Measurements from ENCODE around the gene CTAGE1.
"Not testable (repeated sequence)": the region's sequence is repeated elsewhere in the genome, so short reads cannot be mapped to it uniquely, and the experiment has no call there.

Gene CTAGE1

DNA sequence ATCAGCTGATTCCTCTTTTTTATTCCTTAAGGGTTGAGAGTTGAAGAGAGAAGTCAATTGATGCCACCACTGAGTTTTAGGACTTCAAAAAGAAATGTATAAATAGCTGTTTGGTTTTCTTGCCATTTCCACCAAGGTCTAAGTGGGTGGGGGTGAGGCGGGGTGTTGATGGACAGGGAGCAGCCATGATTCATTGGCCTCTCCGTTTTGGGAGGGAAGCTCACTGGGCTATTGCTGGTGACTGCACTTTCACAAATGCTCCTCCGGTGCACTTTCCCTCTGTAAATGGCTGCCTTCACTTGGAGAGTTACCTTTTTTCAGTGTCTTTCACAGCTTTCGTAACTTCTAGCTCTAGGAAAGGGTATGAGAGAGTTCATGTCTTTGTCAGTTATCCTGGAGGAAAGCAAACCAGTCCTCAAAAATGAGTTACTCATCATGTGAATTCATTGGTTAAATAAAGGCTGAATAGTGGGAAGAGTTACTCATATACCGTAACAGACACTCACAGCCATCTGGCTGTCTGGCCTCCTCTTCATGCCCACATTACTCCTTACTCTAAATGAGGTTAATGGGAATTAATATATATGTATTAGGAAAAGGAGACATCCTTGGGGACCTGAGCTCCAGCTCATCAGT is 17.4 kb upstream of the CTAGE1 start:
- peak; percentile 51 for DNase-seq (ENCODE audit: low spot score)

DNA sequence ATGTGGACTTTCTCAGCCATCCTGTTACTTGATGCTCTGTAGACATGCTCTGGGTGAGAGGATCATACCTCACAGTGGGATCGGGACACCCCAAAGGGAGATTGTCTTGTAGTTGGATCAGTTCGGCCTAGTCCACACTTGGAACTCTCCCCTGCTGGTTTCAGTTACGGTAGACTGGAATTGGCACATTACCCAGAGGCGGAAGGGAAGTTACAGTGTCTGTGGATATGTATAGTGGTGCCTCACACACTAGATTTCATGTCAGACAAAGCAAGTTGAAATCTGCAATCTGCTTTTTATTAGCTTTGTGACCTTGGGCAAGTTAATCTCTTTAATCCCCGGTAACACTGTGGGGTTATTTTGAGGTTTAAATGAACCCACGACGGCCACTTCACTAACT is 16.2 kb upstream of the CTAGE1 start:
- peak; percentile 64 for DNase-seq (ENCODE audit: low spot score)

DNA sequence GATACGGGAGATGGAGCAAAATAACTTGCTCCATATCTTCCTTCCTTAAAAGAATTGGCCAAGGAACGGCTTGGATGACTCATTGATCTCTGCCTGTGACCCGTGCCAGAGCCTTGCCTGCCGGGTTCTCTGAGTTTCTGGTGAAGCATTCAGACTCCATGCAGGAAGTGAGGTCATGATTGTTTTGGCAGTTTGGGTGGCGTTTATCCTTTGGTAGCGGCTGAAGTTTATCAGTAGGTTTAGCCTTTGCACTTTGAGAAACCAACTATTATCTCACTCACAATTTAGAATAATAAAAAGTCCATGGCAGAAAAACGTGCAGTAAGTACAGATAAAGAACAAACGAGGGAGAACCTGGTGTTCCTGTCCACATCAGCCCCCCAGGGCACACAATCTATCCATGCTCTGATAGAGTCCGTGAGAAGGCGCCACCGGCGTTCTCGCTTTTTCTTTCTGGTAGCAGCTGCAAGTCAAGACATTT is 15.0 kb upstream of the CTAGE1 start:
- DNase-seq (ENCODE audit: low spot score), result peak; percentile 87

DNA sequence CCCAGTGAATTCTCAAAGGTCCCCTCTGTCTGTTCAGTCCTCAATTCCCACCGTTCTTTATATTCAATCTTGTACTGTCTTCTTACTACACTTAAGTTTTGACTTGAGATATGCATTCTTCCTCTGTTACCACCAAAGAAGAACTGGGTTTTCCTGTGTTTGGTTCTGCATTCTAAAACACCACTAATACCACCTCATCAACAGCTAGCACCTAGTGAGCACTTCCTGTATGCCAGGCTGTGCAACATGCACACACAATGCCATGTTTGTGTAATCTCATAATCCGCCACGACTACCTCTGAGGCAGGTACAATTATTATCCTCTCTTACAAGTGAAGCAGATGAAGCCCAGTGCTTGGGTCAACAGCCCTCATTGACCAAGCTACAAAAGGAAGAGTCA is 11.8 kb upstream of the CTAGE1 start:
- no peak for DNase-seq (ENCODE audit: low spot score)

DNA sequence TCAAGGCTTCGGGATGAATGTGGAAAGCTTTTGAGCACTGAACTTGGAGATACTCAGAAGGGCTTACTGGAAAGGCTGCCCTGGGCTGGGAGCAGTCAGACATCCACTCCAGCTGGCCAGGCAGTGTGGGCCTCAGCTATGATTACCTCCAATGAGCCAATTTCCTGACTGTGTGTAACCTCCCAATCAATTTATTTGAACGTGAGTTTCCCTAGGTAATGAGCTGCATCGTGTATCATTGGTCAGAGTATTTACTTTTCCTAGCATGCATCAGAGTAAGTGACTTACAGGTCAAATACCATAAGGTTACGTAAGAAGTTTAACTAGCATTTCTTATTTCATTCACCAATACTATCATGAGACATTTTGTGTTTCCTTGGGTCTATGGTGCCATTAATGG is 11.0 kb upstream of the CTAGE1 start:
- DNase-seq (ENCODE audit: low spot score), result no peak

DNA sequence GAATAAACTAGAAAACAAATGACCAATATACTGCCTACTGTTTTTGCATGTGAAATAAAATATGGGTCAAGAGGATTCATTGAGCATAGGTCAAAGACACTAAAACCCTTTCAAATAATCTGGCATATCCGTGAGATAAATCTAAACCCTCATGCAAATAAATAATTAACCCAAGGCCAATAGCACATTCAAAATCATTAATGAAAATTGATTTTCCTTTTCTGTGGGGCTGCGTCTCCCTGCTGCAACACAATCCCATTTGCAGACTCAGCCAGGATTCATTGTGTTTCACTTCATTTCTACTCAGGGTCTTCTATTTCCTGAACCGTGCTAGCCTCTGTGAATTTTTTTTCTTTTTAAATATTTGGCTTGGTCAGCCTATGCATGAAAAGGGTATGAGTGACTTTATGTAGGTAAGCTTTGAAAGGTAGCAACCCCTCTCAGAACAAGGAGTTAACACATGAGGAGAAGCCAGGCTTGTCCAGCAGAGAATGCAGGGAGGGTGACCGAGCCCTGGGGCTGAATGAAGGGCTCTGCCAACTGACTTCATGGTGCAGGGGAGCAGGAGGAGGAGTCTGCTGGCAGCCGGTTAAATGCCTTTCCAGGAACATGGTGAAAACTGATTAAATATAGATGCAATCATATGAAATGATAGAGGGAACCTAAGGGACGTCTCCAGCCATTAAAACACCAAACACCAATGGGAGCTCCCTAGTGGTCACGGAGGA is 10.3 kb upstream of the CTAGE1 start:
- DNase-seq (ENCODE audit: low spot score), result no peak

DNA sequence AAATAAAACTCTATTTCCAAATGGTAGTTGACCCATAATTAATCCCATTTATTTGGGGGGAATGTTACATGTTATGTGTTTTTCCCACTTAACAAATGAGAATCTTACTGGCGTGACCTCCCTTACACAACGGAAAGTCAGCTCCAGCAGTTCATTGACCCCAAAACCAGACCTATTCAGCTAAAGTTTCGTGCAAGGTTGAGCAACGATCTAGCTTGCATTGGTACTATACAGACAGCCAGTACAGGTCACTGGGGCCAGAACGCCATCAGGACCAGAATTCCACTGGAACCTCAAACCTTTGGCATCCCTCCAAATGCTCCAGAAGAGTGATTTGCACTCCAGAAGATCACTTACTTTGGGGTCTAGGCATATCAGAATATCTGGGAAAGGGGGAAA is 6.8 kb upstream of the CTAGE1 start:
- no peak for DNase-seq (ENCODE audit: low spot score)

DNA sequence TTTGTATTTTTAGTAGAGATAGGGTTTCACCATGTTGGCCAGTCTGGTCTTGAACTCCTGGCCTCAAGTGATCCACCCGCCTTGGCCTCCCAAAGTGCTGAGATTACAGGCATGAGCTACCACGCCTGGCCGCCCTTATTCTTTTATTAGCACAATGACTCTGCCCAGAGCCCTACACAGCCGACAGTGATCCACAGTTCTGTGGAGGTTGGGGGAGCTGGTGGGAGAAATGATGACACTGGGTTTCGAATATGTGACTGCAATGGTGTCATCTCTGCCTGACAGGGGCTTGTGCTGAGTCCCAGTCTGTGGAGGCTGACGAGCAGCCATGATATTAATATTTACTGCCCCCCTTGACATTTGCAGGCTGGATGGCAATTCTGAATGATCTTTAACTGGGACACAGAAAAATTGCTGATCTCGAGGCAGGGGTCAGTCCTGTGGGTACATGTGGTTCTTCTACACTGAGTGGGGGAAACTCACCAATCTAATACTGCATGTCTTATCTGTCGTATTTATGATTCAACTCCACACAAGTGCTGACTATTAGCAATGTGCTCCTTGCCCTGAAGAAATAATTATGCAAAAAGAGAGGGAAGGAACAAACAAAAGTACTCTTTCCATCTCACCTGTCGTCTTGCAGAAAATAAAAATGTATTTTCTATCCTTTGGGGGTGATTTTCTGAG is 6.3 kb upstream of the CTAGE1 start:
- DNase-seq (ENCODE audit: low spot score), result no peak

DNA sequence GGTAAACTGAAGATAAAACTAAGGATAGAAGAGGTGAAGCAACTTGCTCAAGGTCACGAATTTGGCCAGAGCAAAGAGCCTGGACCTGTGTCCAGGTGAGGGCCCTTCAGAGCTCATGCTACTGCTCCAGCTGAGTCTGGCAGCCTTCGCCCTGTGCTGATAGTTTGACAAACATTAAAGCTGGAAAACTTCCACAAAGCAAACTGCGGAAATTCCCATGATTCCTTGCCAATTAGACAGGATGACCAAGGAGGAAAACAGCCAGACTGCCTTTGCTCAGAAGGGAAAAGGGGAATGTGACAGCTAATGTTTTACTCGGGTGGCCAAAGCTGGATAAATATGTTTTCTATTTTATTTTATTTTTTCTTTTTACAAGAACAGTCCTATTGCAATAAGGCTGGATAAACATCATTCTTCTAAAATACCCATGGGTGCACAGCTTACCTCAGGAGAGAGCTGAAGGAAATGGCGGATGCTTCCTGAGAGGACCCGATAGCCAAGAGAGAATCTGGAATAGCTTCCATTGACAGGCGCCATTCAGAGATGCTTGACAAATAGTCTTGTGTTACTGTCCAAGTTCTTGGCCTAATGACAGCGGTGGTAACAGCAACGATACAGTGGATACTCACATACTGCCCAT is 5.3 kb upstream of the CTAGE1 start:
- DNase-seq (ENCODE audit: low spot score), result peak; percentile 67

DNA sequence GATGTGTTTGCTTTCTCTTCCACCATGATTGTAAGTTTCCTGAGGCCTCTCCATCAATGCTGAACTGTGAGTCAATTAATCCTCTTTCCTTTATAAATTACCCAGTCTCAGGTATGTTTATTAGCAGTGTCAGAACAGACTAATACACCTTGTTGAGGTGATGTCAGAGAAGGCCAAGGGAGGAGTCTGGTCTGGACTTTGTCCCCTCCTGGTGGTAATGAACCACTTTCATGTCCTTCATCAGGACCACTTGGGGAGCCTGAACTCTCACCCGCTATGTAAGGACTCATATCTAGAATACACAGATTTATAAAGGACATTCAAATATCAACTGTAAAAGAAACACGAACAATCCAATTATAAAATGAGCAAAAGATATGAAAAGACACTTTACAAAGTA is 2.9 kb upstream of the CTAGE1 start:
- DNase-seq (ENCODE audit: low spot score), result no peak

DNA sequence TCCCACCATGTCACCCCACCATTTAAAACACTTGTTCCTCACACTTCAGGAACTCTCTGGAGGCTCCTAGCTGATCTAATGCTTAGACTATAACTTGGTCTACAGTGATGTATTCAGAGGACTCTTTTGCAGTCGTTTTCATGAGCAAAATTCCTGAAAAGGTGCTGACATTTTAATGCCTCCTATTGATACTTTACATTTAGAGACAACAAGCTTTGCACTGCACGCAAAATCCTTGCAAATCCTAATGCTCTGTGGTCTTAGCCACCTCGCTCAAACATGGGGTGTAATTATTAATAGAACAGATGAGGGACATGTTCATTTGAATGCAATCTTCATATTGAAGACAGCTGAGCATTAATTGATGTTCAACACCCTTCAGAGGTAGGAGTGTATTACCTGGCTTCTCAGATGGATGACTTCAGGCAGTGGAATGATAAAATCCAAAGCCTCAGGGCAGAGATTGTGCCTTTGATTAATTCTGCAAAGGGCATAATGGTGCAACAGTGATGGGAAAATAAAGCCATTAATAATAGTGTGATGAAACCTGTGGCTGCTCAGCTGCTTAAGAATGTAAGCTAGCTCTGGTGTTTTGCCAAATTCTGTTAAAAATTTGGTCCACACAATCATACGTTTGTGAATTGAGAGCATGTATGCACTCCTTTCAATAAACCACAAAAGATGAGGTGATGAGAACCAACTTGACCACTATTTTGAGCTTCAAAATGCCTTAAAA is 5.4 kb downstream of the CTAGE1 start:
- peak; percentile 62 for DNase-seq (ENCODE audit: low spot score)

DNA sequence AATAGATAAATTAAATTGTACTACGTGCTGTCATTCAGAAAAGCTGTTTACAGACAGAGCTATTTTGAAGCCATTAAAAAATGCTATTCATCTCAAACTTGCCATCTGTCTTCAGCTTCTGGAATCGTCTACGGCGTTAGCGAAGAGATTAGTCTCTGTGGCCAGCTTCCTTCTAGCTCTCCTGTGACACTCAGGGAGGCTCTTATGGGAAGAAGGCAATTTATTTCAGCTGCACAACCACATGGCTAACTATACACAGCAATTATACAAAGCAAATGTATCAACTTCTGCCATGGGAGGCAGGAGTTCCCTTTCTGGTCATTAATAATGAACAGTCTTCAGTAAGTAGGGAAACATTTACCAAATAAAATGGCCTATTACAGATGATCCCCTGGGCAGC is 6.3 kb downstream of the CTAGE1 start:
- no peak for DNase-seq (ENCODE audit: low spot score)

DNA sequence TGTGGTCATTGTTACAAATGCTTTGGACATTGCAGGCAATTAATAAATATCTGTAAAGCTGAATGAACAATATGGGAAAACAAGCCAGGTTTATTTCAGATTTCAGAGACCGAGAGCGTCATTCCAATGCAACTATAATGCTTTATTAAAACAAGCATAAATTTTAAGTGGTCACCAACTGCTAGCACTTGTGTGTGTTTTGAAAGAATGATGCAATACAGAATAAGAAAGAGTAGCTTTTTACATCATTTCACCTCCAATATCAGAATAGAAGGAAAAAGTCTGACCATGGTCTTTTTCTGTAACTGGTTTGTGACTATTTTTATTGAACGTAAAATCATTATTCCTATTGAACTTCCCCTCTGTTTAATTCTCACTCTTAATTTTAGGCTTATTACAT is 7.6 kb downstream of the CTAGE1 start:
- DNase-seq (ENCODE audit: low spot score), result no peak

DNA sequence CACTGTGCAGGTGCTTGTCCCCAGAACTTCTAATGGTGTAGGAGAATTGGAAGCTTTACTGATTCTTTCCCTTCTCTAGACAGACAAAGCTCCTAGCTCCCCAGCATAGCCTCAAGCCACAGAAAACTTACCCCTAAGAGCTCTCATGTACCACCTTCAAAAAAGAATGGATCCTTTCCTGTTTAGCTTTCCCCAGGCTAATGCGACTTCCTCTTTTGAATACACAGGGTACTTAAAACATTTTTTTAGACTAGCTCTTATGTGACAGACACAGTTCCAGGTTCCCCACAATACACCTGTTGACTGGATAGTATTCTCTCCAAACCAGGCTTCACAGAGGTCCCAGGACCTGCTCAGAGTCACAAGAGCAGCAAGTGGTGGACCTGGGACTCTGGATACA is 8.3 kb downstream of the CTAGE1 start:
- DNase-seq (ENCODE audit: low spot score), result no peak

DNA sequence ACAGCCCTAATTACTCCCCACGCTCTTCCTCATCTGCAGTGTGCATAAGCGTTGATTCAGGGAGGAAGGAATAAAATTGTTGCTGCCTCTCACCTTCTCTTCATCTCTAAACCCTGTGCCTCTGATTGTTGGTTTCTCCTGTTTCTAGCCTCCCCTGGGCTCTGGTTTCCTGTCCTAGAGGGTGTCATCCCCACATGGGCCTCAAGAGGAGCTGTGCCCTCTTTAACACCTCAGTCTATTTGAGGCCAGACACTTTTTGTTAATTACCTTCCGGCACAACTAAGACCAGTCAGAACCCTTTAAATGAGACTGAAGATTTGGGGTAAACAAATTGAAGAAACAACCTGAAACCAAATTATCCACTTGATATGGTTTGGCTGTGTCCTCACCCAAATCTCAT is 9.7 kb downstream of the CTAGE1 start:
- no peak for DNase-seq (ENCODE audit: low spot score)

DNA sequence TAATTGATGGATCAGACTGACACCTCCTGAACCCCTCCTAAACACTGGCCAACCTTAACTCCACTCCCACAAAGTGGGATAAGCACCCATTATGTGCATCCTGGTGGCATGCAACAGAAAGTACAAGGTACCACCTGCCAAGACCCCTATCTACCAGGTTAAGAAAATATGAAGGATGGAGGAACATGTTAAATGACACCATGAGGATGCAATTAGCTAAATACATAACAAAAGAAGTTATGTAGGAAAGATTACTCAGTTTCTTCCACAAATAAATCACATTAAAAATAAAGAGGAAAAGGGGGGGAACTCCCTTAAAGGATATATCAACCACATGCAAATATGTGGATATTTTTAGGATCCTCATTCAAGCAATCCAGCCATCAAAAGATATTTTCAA is 12.6 kb downstream of the CTAGE1 start:
- no peak for DNase-seq (ENCODE audit: low spot score)

DNA sequence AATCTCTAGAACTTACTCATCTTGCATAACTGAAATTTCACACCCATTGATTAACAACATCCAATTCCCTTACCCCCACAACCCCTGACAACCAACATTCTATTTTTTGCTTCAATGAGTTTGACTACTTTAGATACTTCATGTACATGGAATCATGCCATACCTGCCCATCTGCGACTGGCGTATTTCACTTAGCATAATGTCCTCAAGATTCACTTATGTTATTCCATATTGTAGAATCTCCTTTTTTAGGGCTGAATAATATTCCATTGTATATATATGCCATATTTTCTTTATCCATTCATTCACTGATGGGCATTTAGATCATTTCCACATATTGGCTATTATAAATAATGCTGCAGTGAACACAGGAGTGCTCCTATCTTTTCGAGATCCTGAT is 13.8 kb downstream of the CTAGE1 start:
- no peak for DNase-seq (ENCODE audit: low spot score)

DNA sequence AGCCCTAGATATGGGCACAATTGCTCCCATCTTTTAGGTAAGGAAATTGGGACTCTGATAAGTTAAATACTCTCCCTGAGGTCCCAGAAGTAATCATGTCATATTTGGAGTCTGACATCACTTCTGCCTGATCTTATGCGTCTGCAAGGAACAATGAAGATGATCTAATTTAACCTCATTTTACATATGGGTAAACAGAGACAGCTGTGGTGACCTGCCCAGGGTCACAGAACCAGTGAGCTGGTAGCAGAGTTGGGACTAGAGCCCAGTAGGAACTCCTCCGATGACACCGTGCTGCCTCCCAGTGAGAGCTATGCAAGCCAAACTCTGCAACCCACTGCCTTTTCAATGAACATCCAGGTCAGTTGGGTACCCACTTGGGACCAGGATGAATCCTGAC is 17.8 kb downstream of the CTAGE1 start:
- no peak for DNase-seq (ENCODE audit: low spot score)

DNA sequence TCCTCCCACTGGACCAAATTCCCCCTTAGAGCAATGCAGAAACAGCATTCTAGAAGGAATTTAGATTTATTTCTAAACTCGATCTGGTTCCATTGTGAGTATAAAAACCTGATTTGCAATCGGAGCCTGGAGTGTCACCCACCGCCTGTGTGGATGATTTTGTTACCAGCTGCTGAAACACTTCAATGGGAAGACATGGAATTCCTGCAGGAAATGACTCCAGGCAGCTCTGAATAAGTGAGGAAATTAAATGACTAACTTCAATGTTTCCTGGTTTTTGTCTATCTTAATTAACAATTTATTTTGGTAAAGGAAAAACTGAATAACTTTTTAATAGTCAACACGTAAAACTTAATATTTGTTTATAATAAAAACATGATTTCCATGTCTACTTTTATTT is 19.3 kb downstream of the CTAGE1 start:
- DNase-seq (ENCODE audit: low spot score), result no peak

DNA sequence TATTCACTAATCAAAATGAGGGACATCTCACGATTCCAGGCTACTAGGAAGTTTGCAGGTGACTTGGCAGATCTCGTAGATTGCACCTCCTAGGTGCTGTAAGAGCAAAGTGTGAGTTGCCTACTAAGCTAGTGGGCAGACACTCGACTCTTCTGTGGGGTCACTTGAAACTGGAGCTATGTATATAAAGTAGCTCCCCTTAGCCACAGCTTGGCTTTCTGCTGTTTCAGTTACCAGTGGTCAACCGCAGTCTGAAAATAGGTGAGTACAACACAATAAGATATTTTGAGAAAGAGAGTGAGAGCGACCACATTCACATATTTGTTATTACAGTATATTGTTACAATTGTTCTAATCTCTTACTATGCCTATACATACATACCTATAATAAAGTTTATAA is 23.3 kb downstream of the CTAGE1 start:
- DNase-seq (ENCODE audit: low spot score), result no peak

DNA sequence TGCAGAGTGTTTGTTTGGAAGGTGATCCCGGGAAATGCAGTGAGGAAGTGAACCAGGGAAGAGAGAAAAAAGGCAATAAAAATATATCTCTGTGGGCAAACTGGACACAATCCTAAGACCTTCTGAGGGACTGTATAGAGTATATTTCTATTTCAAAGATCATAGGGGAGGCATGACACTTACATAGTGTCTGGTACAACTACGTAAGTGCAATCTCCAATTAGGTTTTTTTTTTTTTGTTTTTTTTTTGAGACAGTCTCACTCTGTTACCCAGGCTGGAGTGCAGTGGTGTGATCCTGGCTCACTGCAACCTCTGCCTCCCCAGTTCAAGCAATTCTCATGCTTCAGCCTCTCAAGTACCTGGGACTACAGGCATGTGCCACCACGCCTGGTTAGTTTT is 24.6 kb downstream of the CTAGE1 start:
- DNase-seq (ENCODE audit: low spot score), result not testable (repeated sequence)

Measured in GM03348 (cell line).